H1 (cell line): ENCODE results near the gene CSN1S1. TPM values are rescaled to one million over a fixed set of nuclear protein-coding genes. Genes with fewer than 3 reads are reported as not detected.

Experiments used
- CTCF ChIA-PET: fragments of 300-600 bp; sonication (Branson Sonifier 250); formaldehyde crosslinking; loops from one replicate; lab custom pipeline; 2021; ENCODE audit not compliant: partially characterized antibody; lab: Charles Lee
- POLR2A ChIA-PET: fragments of 300-600 bp; sonication (Branson Sonifier 250); formaldehyde crosslinking; loops from one replicate; lab custom pipeline; 2021; ENCODE audit warnings: inconsistent platforms; ENCODE audit not compliant: partially characterized antibody; lab: Charles Lee
- DNase-seq, 2 experiments: peaks; one replicate each; pipeline versions ENCODE4 v3.0.0 to v3.0.0-alpha.2; 2010 to 2022; ENCODE audit warnings: low spot score in 2 of 2, low read depth in 1 of 2, mixed read lengths in 1 of 2
- FAIRE-seq: peaks from 2 replicates; lab custom pipeline; 2011; peaks lifted over from hg19 to GRCh38; lab: Jason Lieb, UNC
- H2AFZ ChIP-seq: 2 replicates; pipeline ENCODE4 v1.8.1; 2012; ENCODE audit warnings: low read length, inconsistent platforms
- H2AK5ac ChIP-seq: 2 replicates; pipeline ENCODE4 v1.6.1; 2013; ENCODE audit warnings: low read depth, low read length
- H2BK120ac ChIP-seq: replicated peaks from 2 replicates; pipeline ENCODE3; 2013; ENCODE audit warnings: low read depth, low read length, inconsistent platforms
- H2BK12ac ChIP-seq: 2 replicates; pipeline ENCODE4 v1.6.1; 2013; ENCODE audit warnings: low read depth, low read length
- H2BK15ac ChIP-seq: 2 replicates; pipeline ENCODE4 v1.6.1; 2013; ENCODE audit warnings: low read length
- H2BK20ac ChIP-seq: 2 replicates; pipeline ENCODE4 v1.6.1; 2013; ENCODE audit warnings: low read length
- H2BK5ac ChIP-seq: 2 replicates; pipeline ENCODE4 v1.6.1; 2013; ENCODE audit warnings: low read depth, low read length
- H3K14ac ChIP-seq: 2 replicates; pipeline ENCODE4 v1.6.1; 2013; ENCODE audit warnings: inconsistent platforms; ENCODE audit not compliant: insufficient read length
- H3K18ac ChIP-seq: 2 replicates; pipeline ENCODE4 v1.6.1; 2013; ENCODE audit warnings: low read length; ENCODE audit errors: extremely low read depth
- H3K23ac ChIP-seq: 2 replicates; pipeline ENCODE4 v1.6.1; 2013; ENCODE audit warnings: inconsistent platforms; ENCODE audit not compliant: insufficient read length
- H3K23me2 ChIP-seq: 2 replicates; pipeline ENCODE4 v1.6.1; 2013; ENCODE audit warnings: low read depth, low read length
- H3K27ac ChIP-seq: 2 replicates; pipeline ENCODE4 v1.6.1; 2011; ENCODE audit warnings: low read depth, low read length, inconsistent platforms
- H3K27me3 ChIP-seq, 4 experiments: replicated peaks in 1 of 4; 1 replicate in 1 of 4; 2 replicates in 3 of 4; pipeline versions ENCODE4 v1.6.1 to v1.8.1; 2011 to 2013; ENCODE audit warnings: low read length in 3 of 4, mild to moderate bottlenecking in 3 of 4, inconsistent platforms in 2 of 4, mixed read lengths in 2 of 4, moderate library complexity in 1 of 4; ENCODE audit not compliant: control insufficient read depth in 3 of 4, insufficient read depth in 3 of 4; ENCODE audit errors: extremely low read depth in 1 of 4
- H3K36me3 ChIP-seq, 4 experiments: 2 replicates each; pipeline versions ENCODE4 v1.6.1 to v1.8.1; 2011 to 2013; ENCODE audit warnings: mild to moderate bottlenecking in 4 of 4, low read length in 3 of 4, moderate library complexity in 2 of 4, control low read depth in 1 of 4, inconsistent platforms in 1 of 4; ENCODE audit not compliant: insufficient read depth in 4 of 4, control insufficient read depth in 2 of 4
- H3K4ac ChIP-seq: replicated peaks from 2 replicates; pipeline ENCODE3; 2013; ENCODE audit warnings: low read length, low read depth, mixed read lengths, inconsistent platforms; ENCODE audit not compliant: insufficient read length
- H3K4me1 ChIP-seq, 4 experiments: replicated peaks in 1 of 4; 1 replicate in 1 of 4; 2 replicates in 3 of 4; pipeline versions ENCODE4 v1.6.1 to v1.8.1; 2011 to 2013; ENCODE audit warnings: low read length in 3 of 4, inconsistent platforms in 2 of 4, mixed read lengths in 1 of 4; ENCODE audit not compliant: insufficient read depth in 4 of 4, control insufficient read depth in 3 of 4
- H3K4me2 ChIP-seq, 2 experiments: 2 replicates each; pipeline versions ENCODE4 v1.6.1 to v1.8.1; 2011 to 2013; ENCODE audit warnings: low read depth in 2 of 2, low read length in 2 of 2, control low read depth in 1 of 2, inconsistent platforms in 1 of 2, mild to moderate bottlenecking in 1 of 2; ENCODE audit not compliant: insufficient read depth in 1 of 2
- H3K4me3 ChIP-seq, 4 experiments: fragments of 200-600, 300-600 bp in 1 of 4; sonication (generic), shearing (Covaris generic), sonication (Bioruptor Twin) in 1 of 4; 2 replicates each; pipeline versions ENCODE4 v1.5.1 to v1.8.1; 2011 to 2016; ENCODE audit warnings: low read length in 4 of 4, low read depth in 3 of 4, control low read depth in 2 of 4, inconsistent platforms in 2 of 4, mild to moderate bottlenecking in 2 of 4, mixed read lengths in 1 of 4, moderate library complexity in 1 of 4; ENCODE audit not compliant: insufficient read depth in 2 of 4; ENCODE audit errors: extremely low read depth in 1 of 4
- H3K56ac ChIP-seq: replicated peaks from 2 replicates; pipeline ENCODE3; 2013; ENCODE audit warnings: low read depth, mild to moderate bottlenecking, mixed read lengths, low read length, inconsistent platforms; ENCODE audit not compliant: insufficient read length
- H3K79me1 ChIP-seq: 2 replicates; pipeline ENCODE4 v1.6.1; 2013; ENCODE audit warnings: low read depth, low read length, control low read depth
- H3K79me2 ChIP-seq, 2 experiments: 2 replicates each; pipeline versions ENCODE4 v1.6.1 to v1.8.1; 2012 to 2013; ENCODE audit warnings: low read length in 2 of 2, mild to moderate bottlenecking in 2 of 2, inconsistent platforms in 1 of 2; ENCODE audit not compliant: insufficient read depth in 2 of 2, control insufficient read depth in 1 of 2
- H3K9ac ChIP-seq, 4 experiments: replicated peaks in 1 of 4; 1 replicate in 1 of 4; 2 replicates in 3 of 4; pipeline versions ENCODE4 v1.6.1 to v1.8.1; 2011 to 2013; ENCODE audit warnings: low read depth in 3 of 4, low read length in 3 of 4, control low read depth in 2 of 4, mild to moderate bottlenecking in 2 of 4, moderate library complexity in 2 of 4, inconsistent platforms in 1 of 4; ENCODE audit errors: extremely low read depth in 1 of 4
- H3K9me3 ChIP-seq, 2 experiments: 2 replicates each; pipeline versions ENCODE4 v1.6.1 to v1.8.1; 2012 to 2013; ENCODE audit warnings: mild to moderate bottlenecking in 2 of 2, moderate library complexity in 2 of 2, control low read depth in 1 of 2, inconsistent platforms in 1 of 2, low read depth in 1 of 2, low read length in 1 of 2, mixed read lengths in 1 of 2; ENCODE audit not compliant: insufficient read depth in 2 of 2
- H4K20me1 ChIP-seq, 2 experiments: replicated peaks in 1 of 2; 2 replicates each; pipeline versions ENCODE3 to v1.8.1; 2011 to 2013; ENCODE audit warnings: inconsistent platforms in 2 of 2, low read length in 2 of 2, mild to moderate bottlenecking in 1 of 2; ENCODE audit not compliant: insufficient read depth in 2 of 2, control insufficient read depth in 1 of 2
- H4K5ac ChIP-seq: 2 replicates; pipeline ENCODE4 v1.6.1; 2013; ENCODE audit warnings: low read length, low read depth, mixed read lengths, inconsistent platforms; ENCODE audit not compliant: insufficient read length
- H4K8ac ChIP-seq: 2 replicates; pipeline ENCODE4 v1.8.0; 2013; ENCODE audit warnings: mild to moderate bottlenecking, moderate library complexity, low read length, inconsistent platforms; ENCODE audit not compliant: insufficient read depth; ENCODE audit errors: extremely low read depth
- H4K91ac ChIP-seq: replicated peaks from 2 replicates; pipeline ENCODE3; 2013; ENCODE audit warnings: low read length, mixed read lengths, inconsistent platforms; ENCODE audit not compliant: insufficient read length
- CEBPB ChIP-seq: IDR thresholded peaks from 2 replicates; pipeline ENCODE4 v1.6.1; 2012; ENCODE audit warnings: low read depth, low read length
- CTCF ChIP-seq, 3 experiments: IDR thresholded peaks; 1 replicate in 2 of 3; 2 replicates in 1 of 3; pipeline versions ENCODE4 v1.5.1 to v1.6.1; 2011; ENCODE audit warnings: low read length in 3 of 3, mild to moderate bottlenecking in 3 of 3, inconsistent platforms in 2 of 3, low read depth in 1 of 3, moderate library complexity in 1 of 3; ENCODE audit not compliant: insufficient read depth in 1 of 3; ENCODE audit errors: control extremely low read depth in 1 of 3
- EP300 ChIP-seq, 2 experiments: IDR thresholded peaks; 1 replicate in 1 of 2; 2 replicates in 1 of 2; pipeline ENCODE4 v1.6.1; 2011 to 2012; ENCODE audit warnings: low read depth in 2 of 2, low read length in 2 of 2, mild to moderate bottlenecking in 2 of 2, borderline replicate concordance in 1 of 2, inconsistent platforms in 1 of 2, moderate library complexity in 1 of 2
- NANOG ChIP-seq: IDR thresholded peaks from 2 replicates; pipeline ENCODE4 v1.6.1; 2011; ENCODE audit warnings: low read length, low read depth, mild to moderate bottlenecking, inconsistent platforms; ENCODE audit not compliant: insufficient read depth, poor library complexity, severe bottlenecking
- RAD21 ChIP-seq, 2 experiments: IDR thresholded peaks in 1 of 2; conservative IDR thresholded peaks in 1 of 2; 2 replicates each; pipeline ENCODE4 v1.6.1; 2011; ENCODE audit warnings: low read depth in 2 of 2, low read length in 2 of 2, improper control_type of control experiment in 1 of 2, inconsistent platforms in 1 of 2, mild to moderate bottlenecking in 1 of 2, moderate library complexity in 1 of 2
- polyA plus RNA-seq, 7 experiments: library from polyadenylated mRNA; depleted of rRNA in 3 of 7; stranded (reverse) in 5 of 7; unstranded in 2 of 7; fragments of >200 nt in 5 of 7; fragments of 200-250 nt in 2 of 7; gene quantifications; 1 replicate in 5 of 7; 2 replicates in 1 of 7; 4 replicates in 1 of 7; pipeline versions ENCODE4 v1.2.1 to v1.2.3, GENCODE V29; 2011 to 2013; ENCODE audit warnings: missing spikeins in 2 of 7, mixed read lengths in 2 of 7
- total RNA-seq: library from RNA; stranded (reverse); fragmentation: NEBNext Ultra II Directional; extraction: Animal tissue kit (Norgen Biotek cat#: 25700); gene quantifications from 2 replicates; pipeline ENCODE4 v1.2.1, GENCODE V29; 2021

CSN1S1 gene
- total and polyA plus RNA-seq, 2 of the 8 experiments (the other 6 are each of a cell fraction or from before 2014, with no cell fraction given) = not detected

GRCh38 chr4:69896530-69897116 lies 34.2 kb upstream of the CSN1S1 start:
- H2BK120ac ChIP-seq = no peak overlapping the region
- H3K79me2 ChIP-seq = no peaks in the 10 kb centered on the region
- no peaks in the 10 kb centered on the region for H3K9me3 ChIP-seq
- no peak overlapping the region for H3K23ac ChIP-seq
- H2AK5ac ChIP-seq = no peak overlapping the region
- peak; percentile 24 for FAIRE-seq
- no peak overlapping the region for H3K18ac ChIP-seq
- no peak overlapping the region for H2BK15ac ChIP-seq
- H3K4me1 ChIP-seq = no peaks in the 10 kb centered on the region
- no peak overlapping the region for H4K8ac ChIP-seq
- CTCF ChIA-PET = interaction anchor here (0.6 to 1.7 kb wide), 12 partner anchors 15 to 730 kb away, joined by 3 to 13 read pairs (median 4); no protein-coding TSS in a partner anchor
- no peak overlapping the region for H3K4ac ChIP-seq
- no peaks in the 10 kb centered on the region for H3K27me3 ChIP-seq
- H3K36me3 ChIP-seq = no peaks in the 10 kb centered on the region
- H4K20me1 ChIP-seq = no peaks in the 10 kb centered on the region
- no peak overlapping the region for H2BK5ac ChIP-seq
- no peaks in the 10 kb centered on the region for H3K79me1 ChIP-seq
- H3K4me3 ChIP-seq = no peak overlapping the region
- H2BK20ac ChIP-seq = no peak overlapping the region
- no peak overlapping the region for H4K91ac ChIP-seq
- H3K4me2 ChIP-seq = no peak overlapping the region
- H3K56ac ChIP-seq = no peak overlapping the region
- no peak overlapping the region for H4K5ac ChIP-seq
- H3K9ac ChIP-seq = no peak overlapping the region
- H2AFZ ChIP-seq = no peak overlapping the region
- TF ChIP-seq CTCF (IDR thresholded peaks at IDR 0.05; ENCODE audit: control extremely low read depth in 1 of 3, insufficient read depth in 1 of 3, low read depth in 1 of 3, low read length in 3 of 3) (peak in 2 of 3 experiments; percentile 31 to 42; a peak in 2 of 4 replicates), RAD21 (IDR thresholded peaks at IDR 0.05 in 1 of 2, conservative IDR thresholded peaks at IDR 0.05 in 1 of 2; ENCODE audit: low read depth in 2 of 2, low read length in 2 of 2) (peak; percentile 68 to 70), NANOG (no peak), EP300 (IDR thresholded peaks at IDR 0.05; ENCODE audit: borderline replicate concordance in 1 of 2, low read depth in 2 of 2, low read length in 2 of 2) (no peak), CEBPB (no peak)
- H3K14ac ChIP-seq = no peak overlapping the region
- POLR2A ChIA-PET = no interaction called here
- no peak overlapping the region for H2BK12ac ChIP-seq
- no peak for DNase-seq
- H3K27ac ChIP-seq = no peak overlapping the region
- no peaks in the 10 kb centered on the region for H3K23me2 ChIP-seq
